Sigmoid colon (tissue), 4 donors: ENCODE data around the gene PTPRD.

Source experiments
- POLR2A ChIP-seq, 2 donors: fragments of 450-650 bp; IDR thresholded peaks; one replicate each; pipeline ENCODE4 v1.6.1; 2016; ENCODE audit warnings: antibody characterized with exemption in 2 of 2, mild to moderate bottlenecking in 2 of 2, moderate library complexity in 2 of 2
- POLR2AphosphoS5 ChIP-seq, 4 donors: sonication (generic); formaldehyde crosslinking; IDR thresholded peaks; one replicate each; pipeline ENCODE4 v1.6.1; 2017; ENCODE audit warnings: antibody characterized with exemption in 4 of 4
- TF ChIP-seq, protein P1 (sequence below), 4 experiments: fragments of 450-650 bp in 3 of 4; fragments of 200-600 bp in 1 of 4; IDR thresholded peaks; one replicate each; pipeline ENCODE4 v1.5.1; 2016 to 2019; ENCODE audit warnings: antibody characterized with exemption in 4 of 4, mild to moderate bottlenecking in 3 of 4, moderate library complexity in 2 of 4

DNA sequence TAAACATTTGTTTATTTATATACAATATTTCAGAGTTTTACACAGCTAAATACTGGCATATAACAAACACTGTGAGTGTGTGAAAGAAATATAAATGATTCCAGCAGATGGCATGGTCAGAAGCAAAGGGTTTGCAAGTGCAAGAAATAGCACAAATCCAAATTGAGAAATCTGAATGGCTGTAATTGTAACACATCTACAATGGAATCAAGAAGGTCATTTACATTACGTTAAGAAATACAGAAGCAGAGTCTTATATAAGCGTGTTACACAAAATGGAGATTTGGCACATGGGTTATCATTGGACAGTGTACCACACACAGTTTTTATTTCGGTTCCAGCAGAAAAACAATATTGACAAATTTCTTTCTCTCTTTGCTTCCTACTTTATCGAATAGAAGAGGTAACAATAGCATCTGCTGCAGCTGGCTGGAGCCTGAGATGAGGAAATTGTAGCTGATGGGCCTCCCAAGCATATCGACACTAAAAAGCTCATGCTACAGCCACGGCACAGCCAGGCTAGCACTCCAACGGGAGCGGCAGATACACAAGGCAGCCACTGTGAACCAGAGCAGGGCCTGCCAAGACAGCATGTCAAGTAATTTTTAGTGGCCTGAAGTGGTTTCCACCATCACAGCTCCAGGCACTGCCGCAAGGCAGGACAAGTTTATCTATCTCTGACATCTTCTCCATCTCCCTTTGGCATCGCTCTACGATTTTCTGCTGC, 2248.6 kb downstream of the PTPRD start:
- TF ChIP-seq, protein P1, sequence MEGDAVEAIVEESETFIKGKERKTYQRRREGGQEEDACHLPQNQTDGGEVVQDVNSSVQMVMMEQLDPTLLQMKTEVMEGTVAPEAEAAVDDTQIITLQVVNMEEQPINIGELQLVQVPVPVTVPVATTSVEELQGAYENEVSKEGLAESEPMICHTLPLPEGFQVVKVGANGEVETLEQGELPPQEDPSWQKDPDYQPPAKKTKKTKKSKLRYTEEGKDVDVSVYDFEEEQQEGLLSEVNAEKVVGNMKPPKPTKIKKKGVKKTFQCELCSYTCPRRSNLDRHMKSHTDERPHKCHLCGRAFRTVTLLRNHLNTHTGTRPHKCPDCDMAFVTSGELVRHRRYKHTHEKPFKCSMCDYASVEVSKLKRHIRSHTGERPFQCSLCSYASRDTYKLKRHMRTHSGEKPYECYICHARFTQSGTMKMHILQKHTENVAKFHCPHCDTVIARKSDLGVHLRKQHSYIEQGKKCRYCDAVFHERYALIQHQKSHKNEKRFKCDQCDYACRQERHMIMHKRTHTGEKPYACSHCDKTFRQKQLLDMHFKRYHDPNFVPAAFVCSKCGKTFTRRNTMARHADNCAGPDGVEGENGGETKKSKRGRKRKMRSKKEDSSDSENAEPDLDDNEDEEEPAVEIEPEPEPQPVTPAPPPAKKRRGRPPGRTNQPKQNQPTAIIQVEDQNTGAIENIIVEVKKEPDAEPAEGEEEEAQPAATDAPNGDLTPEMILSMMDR (IDR thresholded peaks at IDR 0.05): no peak
- TF ChIP-seq POLR2A (IDR thresholded peaks at IDR 0.05) (no peak), POLR2AphosphoS5 (IDR thresholded peaks at IDR 0.05) (no peak)
